Measurements from ENCODE around the gene DGKZ.
A peak's percentile ranks its signal among the peaks of the same experiment; 100 is the strongest.
"Not testable (repeated sequence)": the region's sequence is repeated elsewhere in the genome, so short reads cannot be mapped to it uniquely, and the experiment has no call there.

DGKZ gene

DNA sequence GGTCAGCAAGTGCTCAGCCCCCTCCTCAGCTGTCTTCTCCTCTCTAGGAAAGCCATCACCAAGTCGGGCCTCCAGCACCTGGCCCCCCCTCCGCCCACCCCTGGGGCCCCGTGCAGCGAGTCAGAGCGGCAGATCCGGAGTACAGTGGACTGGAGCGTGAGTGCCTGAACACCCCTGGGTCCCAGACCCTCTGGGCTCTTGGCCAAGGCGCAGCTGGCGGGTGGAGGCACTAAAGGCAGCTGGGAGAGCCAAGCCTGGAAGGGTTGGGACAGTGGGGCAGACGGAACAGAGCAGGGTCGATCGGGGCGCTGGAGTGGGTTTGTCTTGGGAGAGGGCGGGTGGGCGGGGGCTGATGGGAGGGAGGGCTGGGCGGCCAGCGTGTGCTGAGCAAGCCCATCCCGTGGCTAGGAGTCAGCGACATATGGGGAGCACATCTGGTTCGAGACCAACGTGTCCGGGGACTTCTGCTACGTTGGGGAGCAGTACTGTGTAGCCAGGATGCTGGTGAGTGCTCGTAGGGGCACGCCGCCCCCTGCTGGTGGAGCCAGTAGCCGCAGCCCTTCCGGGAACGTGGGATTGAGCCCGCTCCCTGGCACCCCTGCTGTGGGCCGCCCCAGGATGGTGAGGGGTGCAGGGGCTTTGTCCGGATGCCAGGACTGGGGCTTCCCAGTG, 20.1 kb downstream of the DGKZ start:
- DNase-seq, result peak; percentile 64

GRCh38 chr11:46367916-46368267, 20.6 kb downstream of the DGKZ start:
- DNase-seq, result no peak

DNA sequence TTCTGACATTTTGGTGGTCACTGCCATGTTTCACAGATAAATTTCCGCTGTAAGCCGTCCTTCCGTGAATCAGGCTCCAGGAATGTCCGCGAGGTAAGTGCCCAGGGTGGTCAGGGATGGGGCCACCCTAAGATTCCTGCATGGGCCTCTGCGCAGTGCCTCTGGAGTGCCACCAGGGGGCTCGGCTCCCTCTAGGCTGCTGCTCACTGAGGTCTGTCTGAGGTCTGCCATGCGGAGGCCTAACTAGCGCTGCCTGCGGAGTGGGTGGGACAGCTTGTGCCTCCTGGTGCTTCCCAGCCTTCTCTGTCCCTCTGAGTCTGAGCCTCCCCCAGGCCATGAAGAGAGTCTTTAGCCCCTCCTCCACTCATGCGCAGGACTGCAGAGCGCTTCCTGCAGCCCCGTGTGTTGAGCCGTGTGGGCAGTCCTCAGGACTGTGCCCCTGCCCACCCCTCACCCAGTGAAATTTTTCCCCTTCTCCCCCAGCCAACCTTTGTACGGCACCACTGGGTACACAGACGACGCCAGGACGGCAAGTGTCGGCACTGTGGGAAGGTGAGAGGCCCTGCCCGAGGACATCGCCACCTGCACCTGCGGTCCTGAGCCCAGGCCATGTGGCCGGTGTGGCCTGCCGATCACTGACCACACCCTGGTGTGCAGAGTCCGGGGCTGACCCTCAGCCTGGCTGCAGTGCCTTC, 22.3 kb downstream of the DGKZ start:
- DNase-seq, result no peak

DNA sequence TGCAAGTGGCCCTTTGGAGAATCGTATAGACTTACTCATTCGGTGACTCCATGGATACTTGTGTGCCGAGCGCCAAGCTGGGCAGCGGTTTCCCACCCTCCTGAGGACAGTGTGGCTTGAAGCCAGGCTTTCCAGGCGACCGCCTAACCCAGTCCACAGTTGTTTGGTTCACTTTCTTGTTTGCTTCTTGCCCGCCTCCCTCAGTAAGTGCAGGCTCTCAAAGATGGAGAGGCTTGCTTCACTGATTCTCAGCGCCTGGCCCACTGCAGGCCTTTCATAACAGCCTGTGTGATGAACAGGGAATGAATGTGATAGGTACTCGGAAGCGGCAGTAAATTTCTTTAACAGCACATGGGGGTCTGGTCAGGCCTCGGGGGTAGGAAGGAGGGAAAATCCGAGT, 23.0 kb downstream of the DGKZ start:
- DNase-seq, result no peak

- DNase-seq, result not testable (repeated sequence)
Observed at GRCh38 chr11:46371262-46371661, 24.0 kb downstream of the DGKZ start.

DNA sequence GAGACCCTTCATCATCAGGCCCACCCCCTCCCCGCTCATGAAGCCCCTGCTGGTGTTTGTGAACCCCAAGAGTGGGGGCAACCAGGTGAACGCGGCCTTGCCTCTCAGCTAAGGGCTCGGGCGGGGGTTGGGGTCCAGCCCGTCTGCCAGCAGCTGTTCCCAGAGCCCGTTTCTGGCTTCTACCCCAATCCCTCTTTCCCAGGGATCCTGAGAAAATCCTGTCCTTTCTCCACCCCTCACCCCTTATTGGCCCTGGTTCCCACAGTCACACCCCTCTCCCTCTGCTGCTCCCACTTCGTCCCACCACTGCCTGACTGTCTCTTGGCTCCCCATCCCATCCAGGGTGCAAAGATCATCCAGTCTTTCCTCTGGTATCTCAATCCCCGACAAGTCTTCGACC, 24.8 kb downstream of the DGKZ start:
- DNase-seq, result no peak

GRCh38 chr11:46372501-46372900, 25.2 kb downstream of the DGKZ start:
- not testable (repeated sequence) for DNase-seq

- DNase-seq, result no peak
Observed at GRCh38 chr11:46373787-46374740, 26.8 kb downstream of the DGKZ start.

- no peak for DNase-seq
Observed at GRCh38 chr11:46374815-46375214, 27.6 kb downstream of the DGKZ start.

GRCh38 chr11:46375392-46376101, 28.3 kb downstream of the DGKZ start:
- DNase-seq, result no peak

DNA sequence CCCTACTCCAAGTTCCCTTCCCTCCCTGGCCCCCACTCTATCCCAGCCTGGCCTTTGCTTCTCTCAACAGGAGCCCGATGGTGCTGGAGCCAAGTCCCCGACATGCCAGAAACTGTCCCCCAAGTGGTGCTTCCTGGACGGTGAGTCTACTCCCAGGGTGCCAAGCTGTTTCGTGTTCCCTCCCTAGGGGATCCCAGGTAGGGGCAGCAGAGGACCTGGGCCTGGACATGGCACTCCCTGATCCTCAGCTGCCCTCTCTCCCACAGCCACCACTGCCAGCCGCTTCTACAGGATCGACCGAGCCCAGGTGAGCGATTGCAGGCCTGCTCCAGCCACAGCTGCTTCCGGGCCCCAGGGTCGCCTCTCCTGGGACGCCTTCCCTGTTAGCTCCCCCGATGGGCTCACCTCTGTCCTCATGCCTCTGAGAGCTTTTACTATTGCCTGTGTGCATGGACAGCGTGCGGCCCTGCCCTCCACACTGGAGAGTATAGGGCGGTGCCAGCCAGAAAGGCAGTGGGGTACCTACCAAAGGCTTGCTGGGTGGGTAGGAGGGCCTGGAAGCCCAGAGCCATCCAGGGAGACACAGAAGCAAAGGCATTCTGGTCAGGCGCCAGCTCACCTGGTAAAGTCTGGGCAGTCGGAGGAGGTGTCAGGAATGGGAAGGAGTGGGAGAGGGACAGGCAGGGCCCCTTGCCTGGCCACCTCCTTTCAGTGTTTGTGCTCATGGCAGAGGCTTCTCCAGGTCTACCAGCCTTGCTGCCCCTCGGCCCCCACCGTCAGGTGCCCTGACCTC, 29.2 kb downstream of the DGKZ start:
- no peak for DNase-seq

GRCh38 chr11:46377290-46377689, 30.0 kb downstream of the DGKZ start:
- no peak for DNase-seq

- DNase-seq, result no peak
Observed at GRCh38 chr11:46377831-46378230, 30.6 kb downstream of the DGKZ start.

- DNase-seq, result no peak
Observed at GRCh38 chr11:46378296-46378695, 31.0 kb downstream of the DGKZ start.

DNA sequence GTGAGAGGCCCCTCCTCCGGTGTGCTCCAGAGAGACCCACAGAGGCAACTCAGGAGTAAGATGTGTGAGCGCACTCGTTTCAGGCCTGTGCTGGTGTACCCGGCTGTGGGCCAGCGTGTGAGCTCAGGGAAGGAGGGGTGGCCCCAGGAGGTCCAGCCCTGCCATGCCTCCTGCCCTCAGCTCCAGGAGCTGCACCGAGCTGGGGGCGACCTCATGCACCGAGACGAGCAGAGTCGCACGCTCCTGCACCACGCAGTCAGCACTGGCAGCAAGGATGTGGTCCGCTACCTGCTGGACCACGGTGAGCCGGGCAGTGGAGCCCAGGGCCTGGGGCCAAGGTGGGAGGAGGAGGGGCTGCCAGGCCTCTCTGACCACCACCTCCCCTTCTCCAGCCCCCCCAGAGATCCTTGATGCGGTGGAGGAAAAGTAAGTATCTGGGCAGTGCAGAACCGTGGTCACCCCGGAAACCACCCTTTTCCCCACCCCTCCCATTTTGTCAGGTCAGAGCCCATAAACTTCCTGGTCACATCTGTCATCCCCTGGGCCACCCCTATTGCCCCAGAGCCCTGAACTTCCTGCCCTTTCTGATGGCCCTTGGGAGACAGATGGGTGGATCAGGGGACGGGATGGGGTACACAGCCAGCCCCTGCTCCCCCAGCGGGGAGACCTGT, 31.7 kb downstream of the DGKZ start:
- DNase-seq, result no peak

DNA sequence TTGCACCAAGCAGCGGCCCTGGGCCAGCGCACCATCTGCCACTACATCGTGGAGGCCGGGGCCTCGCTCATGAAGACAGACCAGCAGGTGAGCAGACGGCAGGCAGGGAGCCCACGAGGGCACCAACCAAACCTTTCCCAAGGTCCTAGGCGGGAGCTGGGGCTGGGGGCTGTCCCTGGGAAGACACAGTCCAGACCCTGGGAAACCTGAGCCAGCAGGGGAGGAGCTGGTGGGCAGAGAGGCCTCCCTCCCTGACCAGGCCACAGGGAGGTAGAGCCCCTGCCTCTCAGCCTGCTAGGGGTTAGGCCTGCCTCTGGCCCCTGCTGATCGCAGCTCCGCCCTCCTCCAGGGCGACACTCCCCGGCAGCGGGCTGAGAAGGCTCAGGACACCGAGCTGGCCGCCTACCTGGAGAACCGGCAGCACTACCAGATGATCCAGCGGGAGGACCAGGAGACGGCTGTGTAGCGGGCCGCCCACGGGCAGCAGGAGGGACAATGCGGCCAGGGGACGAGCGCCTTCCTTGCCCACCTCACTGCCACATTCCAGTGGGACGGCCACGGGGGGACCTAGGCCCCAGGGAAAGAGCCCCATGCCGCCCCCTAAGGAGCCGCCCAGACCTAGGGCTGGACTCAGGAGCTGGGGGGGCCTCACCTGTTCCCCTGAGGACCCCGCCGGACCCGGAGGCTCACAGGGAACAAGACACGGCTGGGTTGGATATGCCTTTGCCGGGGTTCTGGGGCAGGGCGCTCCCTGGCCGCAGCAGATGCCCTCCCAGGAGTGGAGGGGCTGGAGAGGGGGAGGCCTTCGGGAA, 32.4 kb downstream of the DGKZ start:
- DNase-seq, result not testable (repeated sequence)

GRCh38 chr11:46380340-46381047, 33.2 kb downstream of the DGKZ start:
- peak; percentile 31 for DNase-seq

- DNase-seq, result no peak
Observed at GRCh38 chr11:46381048-46381818, 34.0 kb downstream of the DGKZ start, which contains the start of gene MDK. Gene MDK (plus strand): TSS chr11:46381669. CDS start chr11:46382058, 389 bp downstream.
